ENCODE results near the gene TRIM41. TPM values are rescaled to one million over a fixed set of nuclear protein-coding genes. Genes with fewer than 3 reads are reported as not detected.

Gene TRIM41
- total and polyA plus RNA-seq, 2 of the 13 experiments (the other 11 are each of a cell fraction or from before 2014, with no cell fraction given) = 10.2 to 16.7 TPM

- TF ChIP-seq SAFB2 (CRISPR knock-in tag; IDR thresholded peaks at IDR 0.05; ENCODE audit: borderline replicate concordance, low read depth) (peak; percentile 76; the same call in 1 of the 2 replicates), YY1 (IDR thresholded peaks at IDR 0.05; ENCODE audit: insufficient read depth, insufficient replicate concordance, low read depth, low read length) (peak; percentile 96), BHLHE40 (IDR thresholded peaks at IDR 0.05; ENCODE audit: low read length) (no peak), KDM5A (IDR thresholded peaks at IDR 0.05; ENCODE audit: borderline replicate concordance, low read length) (no peak; the same call in 1 of the 2 replicates), MXD3 (CRISPR knock-in tag; IDR thresholded peaks at IDR 0.05) (peak; percentile 59; the same call in 1 of the 2 replicates), ZIK1 (CRISPR knock-in tag; IDR thresholded peaks at IDR 0.05; ENCODE audit: borderline replicate concordance, low read depth) (no peak), HES4 (CRISPR knock-in tag; IDR thresholded peaks at IDR 0.05; ENCODE audit: borderline replicate concordance) (peak; percentile 66), ZNF12 (CRISPR knock-in tag; IDR thresholded peaks at IDR 0.05) (peak; percentile 17; the same call in 1 of the 2 replicates), ZNF138 (CRISPR knock-in tag; IDR thresholded peaks at IDR 0.05; ENCODE audit: low read depth) (no peak), HNF1A (IDR thresholded peaks at IDR 0.05; ENCODE audit: low read depth) (peak; percentile 41; the same call in 1 of the 2 replicates), HNF1A (CRISPR knock-in tag; IDR thresholded peaks at IDR 0.05; ENCODE audit: borderline replicate concordance) (peak; percentile 74; the same call in 1 of the 2 replicates), CHCHD3 (CRISPR knock-in tag; IDR thresholded peaks at IDR 0.05) (no peak), MTF1 (CRISPR knock-in tag; IDR thresholded peaks at IDR 0.05) (no peak), CENPX (CRISPR knock-in tag; IDR thresholded peaks at IDR 0.05) (no peak), MEIS2 (CRISPR knock-in tag; IDR thresholded peaks at IDR 0.05) (0 out of 2 replicates have a peak, but pooled peaks have one; percentile 34), GMEB1 (CRISPR knock-in tag; IDR thresholded peaks at IDR 0.05; ENCODE audit: borderline replicate concordance) (peak; percentile 82), GLI4 (CRISPR knock-in tag; IDR thresholded peaks at IDR 0.05; ENCODE audit: borderline replicate concordance) (peak; percentile 66; the same call in 1 of the 2 replicates), HNF4A (CRISPR knock-in tag; IDR thresholded peaks at IDR 0.05) (peak; percentile 52; the same call in 1 of the 2 replicates), FOXP4 (CRISPR knock-in tag; IDR thresholded peaks at IDR 0.05) (peak; percentile 57; the same call in 1 of the 2 replicates), ZNF101 (CRISPR knock-in tag; IDR thresholded peaks at IDR 0.05; ENCODE audit: borderline replicate concordance, low read depth) (0 out of 2 replicates have a peak, but pooled peaks have one; percentile 25)
Measured at GRCh38 chr5:181191526-181192336, 31.4 kb upstream of the TRIM41 start (continued).
